GM23248 (cell line): ENCODE data around the gene RAD51B.

Source experiments
- EZH2 ChIP-seq: fragments of 200-600 bp; sonication (generic); IDR thresholded peaks from 2 replicates; pipeline ENCODE4 v1.6.1; 2018; ENCODE audit warnings: antibody characterized with exemption, mild to moderate bottlenecking; ENCODE audit not compliant: insufficient read depth, poor library complexity, severe bottlenecking
- EZH2phosphoT487 ChIP-seq: fragments of 200-600 bp; sonication (generic); IDR thresholded peaks from 2 replicates; pipeline ENCODE4 v1.6.1; 2018; ENCODE audit warnings: antibody characterized with exemption, moderate library complexity, mild to moderate bottlenecking, low read depth; ENCODE audit not compliant: insufficient read depth

DNA sequence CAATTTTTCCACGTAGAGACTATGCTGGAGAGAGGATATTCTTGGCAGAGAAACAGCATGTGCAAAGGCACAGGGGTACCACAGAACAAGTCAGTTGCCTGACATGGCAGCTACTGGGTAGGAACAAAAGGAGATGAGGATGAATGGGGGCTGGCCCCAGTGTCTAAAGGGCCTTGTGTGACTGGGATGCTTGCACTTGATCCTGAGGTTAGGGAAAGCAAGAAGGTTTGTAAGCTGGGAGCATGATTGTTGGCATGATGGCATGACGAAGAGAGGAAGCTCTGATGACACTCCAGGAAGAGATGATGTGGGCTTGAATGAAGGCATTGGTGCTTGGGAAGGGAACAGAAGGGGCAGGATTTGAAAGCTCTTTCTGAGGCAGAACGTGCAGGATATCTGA lies 834.2 kb downstream of the RAD51B start:
- no peak for TF ChIP-seq EZH2phosphoT487
- TF ChIP-seq EZH2 = no peak
